Measurements from ENCODE around the gene PRTFDC1. TPM values are rescaled to one million over a fixed set of nuclear protein-coding genes. Genes with fewer than 3 reads are reported as not detected.

Gene PRTFDC1
- total and polyA plus RNA-seq, 2 of the 8 experiments (the other 6 are each of a cell fraction or from before 2014, with no cell fraction given): 5.9 to 6.6 TPM

GRCh38 chr10:24853661-24854060, 98.7 kb downstream of the PRTFDC1 start:
- DNase-seq (ENCODE audit: low read depth in 1 of 2, low spot score in 2 of 2) (no peak), FAIRE-seq (no peak)
- Histone ChIP-seq H3K18ac (ENCODE audit: extremely low read depth, low read length) (no peak overlapping the region), H2AFZ (ENCODE audit: low read length) (no peak overlapping the region), H2AK5ac (ENCODE audit: low read depth, low read length) (no peak overlapping the region), H3K79me1 (ENCODE audit: low read depth, low read length) (no peaks in the 10 kb centered on the region), H2BK15ac (ENCODE audit: low read length) (no peak overlapping the region), H2BK12ac (ENCODE audit: low read depth, low read length) (no peak overlapping the region), H3K23ac (ENCODE audit: insufficient read length) (no peak overlapping the region), H3K27me3 (replicated peaks in 1 of 4; ENCODE audit: control insufficient read depth in 3 of 4, extremely low read depth in 1 of 4, insufficient read depth in 3 of 4, low read length in 3 of 4) (no peaks in the 10 kb centered on the region), H4K91ac (replicated peaks; ENCODE audit: insufficient read length, low read length) (no peak overlapping the region), H2BK20ac (ENCODE audit: low read length) (no peak overlapping the region), H2BK5ac (ENCODE audit: low read depth, low read length) (no peak overlapping the region), H3K4ac (replicated peaks; ENCODE audit: insufficient read length, low read depth, low read length) (no peak overlapping the region), H3K9ac (replicated peaks in 1 of 4; ENCODE audit: extremely low read depth in 1 of 4, low read depth in 3 of 4, low read length in 3 of 4) (no peak overlapping the region), H3K79me2 (ENCODE audit: control insufficient read depth in 1 of 2, insufficient read depth in 2 of 2, low read length in 2 of 2) (no peaks in the 10 kb centered on the region), H4K20me1 (replicated peaks in 1 of 2; ENCODE audit: control insufficient read depth in 1 of 2, insufficient read depth in 2 of 2, low read length in 2 of 2) (no peaks in the 10 kb centered on the region), H3K4me1 (replicated peaks in 1 of 4; ENCODE audit: control insufficient read depth in 3 of 4, insufficient read depth in 4 of 4, low read length in 3 of 4) (peaks cover 4 to 13% (median 9%) of the 10 kb centered on the region in 4 experiments), H3K56ac (replicated peaks; ENCODE audit: insufficient read length, low read depth, low read length) (no peak overlapping the region), H4K8ac (ENCODE audit: extremely low read depth, insufficient read depth, low read length) (no peak overlapping the region), H3K27ac (ENCODE audit: low read depth, low read length) (no peak overlapping the region), H4K5ac (ENCODE audit: insufficient read length, low read depth, low read length) (no peak overlapping the region), H3K4me3 (ENCODE audit: extremely low read depth in 1 of 4, insufficient read depth in 2 of 4, low read depth in 3 of 4, low read length in 4 of 4) (no peak overlapping the region), H2BK120ac (replicated peaks; ENCODE audit: low read depth, low read length) (no peak overlapping the region), H3K4me2 (ENCODE audit: insufficient read depth in 1 of 2, low read depth in 2 of 2, low read length in 2 of 2) (no peak overlapping the region), H3K9me3 (ENCODE audit: insufficient read depth in 2 of 2, low read depth in 1 of 2, low read length in 1 of 2) (no peaks in the 10 kb centered on the region), H3K23me2 (ENCODE audit: low read depth, low read length) (no peaks in the 10 kb centered on the region), H3K14ac (ENCODE audit: insufficient read length) (no peak overlapping the region), H3K36me3 (ENCODE audit: control insufficient read depth in 2 of 4, insufficient read depth in 4 of 4, low read length in 3 of 4) (no peaks in the 10 kb centered on the region)
- CTCF ChIA-PET (ENCODE audit: partially characterized antibody): interaction anchor here (1.5 kb wide), 1 partner anchor 77 kb away, joined by 3 read pairs; no protein-coding TSS in a partner anchor
- POLR2A ChIA-PET (ENCODE audit: partially characterized antibody): no interaction called here
- TF ChIP-seq BRCA1 (IDR thresholded peaks at IDR 0.05; ENCODE audit: low read depth, low read length) (no peak), FOSL1 (IDR thresholded peaks at IDR 0.05; ENCODE audit: insufficient read depth, low read depth, low read length) (no peak), CTCF (IDR thresholded peaks at IDR 0.05; ENCODE audit: control extremely low read depth in 1 of 3, insufficient read depth in 1 of 3, low read depth in 1 of 3, low read length in 3 of 3) (no peak), RAD21 (IDR thresholded peaks at IDR 0.05 in 1 of 2, conservative IDR thresholded peaks at IDR 0.05 in 1 of 2; ENCODE audit: low read depth in 2 of 2, low read length in 2 of 2) (no peak), CTBP2 (IDR thresholded peaks at IDR 0.05; ENCODE audit: borderline replicate concordance, insufficient read depth, insufficient read length, low read length) (no peak), SP4 (IDR thresholded peaks at IDR 0.05; ENCODE audit: low read length) (no peak), CBX5 (IDR thresholded peaks at IDR 0.05; ENCODE audit: low read depth, low read length) (no peak), CHD1 (IDR thresholded peaks at IDR 0.05; ENCODE audit: low read depth, low read length) (no peak), CEBPB (IDR thresholded peaks at IDR 0.05; ENCODE audit: low read depth, low read length) (no peak), TCF12 (IDR thresholded peaks at IDR 0.05; ENCODE audit: low read depth, low read length) (no peak)
- TF ChIP-seq, protein P1, sequence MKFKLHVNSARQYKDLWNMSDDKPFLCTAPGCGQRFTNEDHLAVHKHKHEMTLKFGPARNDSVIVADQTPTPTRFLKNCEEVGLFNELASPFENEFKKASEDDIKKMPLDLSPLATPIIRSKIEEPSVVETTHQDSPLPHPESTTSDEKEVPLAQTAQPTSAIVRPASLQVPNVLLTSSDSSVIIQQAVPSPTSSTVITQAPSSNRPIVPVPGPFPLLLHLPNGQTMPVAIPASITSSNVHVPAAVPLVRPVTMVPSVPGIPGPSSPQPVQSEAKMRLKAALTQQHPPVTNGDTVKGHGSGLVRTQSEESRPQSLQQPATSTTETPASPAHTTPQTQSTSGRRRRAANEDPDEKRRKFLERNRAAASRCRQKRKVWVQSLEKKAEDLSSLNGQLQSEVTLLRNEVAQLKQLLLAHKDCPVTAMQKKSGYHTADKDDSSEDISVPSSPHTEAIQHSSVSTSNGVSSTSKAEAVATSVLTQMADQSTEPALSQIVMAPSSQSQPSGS (IDR thresholded peaks at IDR 0.05; ENCODE audit: low read length): no peak

Data from H1 (cell line).